Right lobe of liver (tissue), 4 donors: ENCODE results near the gene CFAP210.

Source experiments
- CTCF ChIP-seq, 4 donors: fragments of 200-600 bp in 3 of 4; fragments of 450-650 bp in 1 of 4; IDR thresholded peaks; one replicate each; pipeline versions ENCODE4 v1.5.1 to v1.8.0; 2016 to 2022; ENCODE audit warnings: antibody characterized with exemption in 4 of 4, mild to moderate bottlenecking in 2 of 4
- POLR2A ChIP-seq: fragments of 450-650 bp; IDR thresholded peaks from one replicate; pipeline ENCODE4 v1.6.1; 2017; ENCODE audit warnings: antibody characterized with exemption, mild to moderate bottlenecking
- donor health status: DM: no; HTN: no; CAD: no.
- donor health status: DM: no; HTN: no; CAD: no.
- donor health status: DM: no; HTN: yes; CAD: no.

DNA sequence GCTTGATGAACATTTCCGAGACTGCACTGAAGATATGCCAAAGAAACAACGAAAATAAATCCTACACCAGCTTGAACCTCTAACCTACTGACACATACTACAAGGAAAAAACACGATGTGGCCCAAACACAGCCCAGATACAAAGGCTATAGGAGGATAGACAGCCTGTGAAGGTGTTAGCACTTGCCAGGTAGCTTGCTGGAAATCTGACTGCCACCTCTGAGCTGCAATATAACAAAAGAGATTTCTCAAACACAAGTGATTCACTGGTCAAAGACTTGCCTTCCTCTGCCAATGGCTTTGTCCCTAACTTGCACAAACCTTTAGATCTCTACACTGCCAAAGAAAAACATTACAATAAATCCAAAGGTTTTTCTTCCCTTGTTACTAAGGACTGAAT lies 21.1 kb downstream of the CFAP210 start:
- TF ChIP-seq CTCF (IDR thresholded peaks at IDR 0.05) (no peak), POLR2A (no peak)
